HepG2 (cell line): ENCODE results near the gene DLX6. TPM values are rescaled to one million over a fixed set of nuclear protein-coding genes. Genes with fewer than 3 reads are reported as not detected.

Experiments
- ELF4 ChIP-seq: sonication (generic); formaldehyde crosslinking; IDR thresholded peaks from 2 replicates; pipeline ENCODE4 v1.5.0; 2020; ENCODE audit warnings: missing genetic modification reagents, mild to moderate bottlenecking, moderate library complexity, borderline replicate concordance
- EP300 ChIP-seq, 3 experiments: sonication (generic) in 1 of 3; formaldehyde crosslinking in 1 of 3; IDR thresholded peaks; 2 replicates each; pipeline versions ENCODE4 v1.5.1 to v1.6.1; 2011 to 2020; ENCODE audit warnings: low read depth in 2 of 3, low read length in 2 of 3, borderline replicate concordance in 1 of 3, improper control_type of control experiment in 1 of 3, mild to moderate bottlenecking in 1 of 3, missing genetic modification reagents in 1 of 3, moderate library complexity in 1 of 3
- FOXA1 ChIP-seq, 2 experiments: fragments of 450-650 bp in 1 of 2; sonication (generic) in 1 of 2; formaldehyde crosslinking in 1 of 2; IDR thresholded peaks; 2 replicates each; pipeline versions ENCODE4 v1.4.0 to v1.6.1; 2016 to 2020; ENCODE audit warnings: missing genetic modification reagents in 1 of 2
- FOXP1 ChIP-seq, 2 experiments: fragments of 450-650 bp in 1 of 2; IDR thresholded peaks; 2 replicates each; pipeline ENCODE4 v1.6.1; 2017 to 2018; ENCODE audit warnings: antibody characterized with exemption in 1 of 2
- HNF4A ChIP-seq: sonication (generic); formaldehyde crosslinking; IDR thresholded peaks from 2 replicates; pipeline ENCODE4 v1.4.0; 2020; ENCODE audit warnings: missing genetic modification reagents
- MXI1 ChIP-seq: IDR thresholded peaks from 3 replicates; pipeline ENCODE4 v1.6.1; 2012; ENCODE audit warnings: low read depth, low read length, inconsistent platforms, borderline replicate concordance
- NCOR1 ChIP-seq: fragments of 200-600 bp; sonication (generic); IDR thresholded peaks from 2 replicates; pipeline ENCODE4 v1.7.0; 2017; ENCODE audit warnings: antibody characterized with exemption, low read length, borderline replicate concordance
- NFE2L1 ChIP-seq: sonication (generic); formaldehyde crosslinking; IDR thresholded peaks from 2 replicates; pipeline ENCODE4 v1.4.0; 2020; ENCODE audit warnings: missing genetic modification reagents, mild to moderate bottlenecking, borderline replicate concordance
- SIX4 ChIP-seq: sonication (generic); formaldehyde crosslinking; IDR thresholded peaks from 2 replicates; pipeline ENCODE4 v1.4.0; 2020; ENCODE audit warnings: missing genetic modification reagents
- SP2 ChIP-seq: sonication (generic); formaldehyde crosslinking; IDR thresholded peaks from 2 replicates; pipeline ENCODE4 v1.5.1; 2020; ENCODE audit warnings: mild to moderate bottlenecking, missing genetic modification reagents
- SRY ChIP-seq: sonication (generic); formaldehyde crosslinking; IDR thresholded peaks from 2 replicates; pipeline ENCODE4 v1.8.0; 2022; ENCODE audit warnings: mild to moderate bottlenecking, missing genetic modification reagents
- STAT5B ChIP-seq: sonication (generic); formaldehyde crosslinking; IDR thresholded peaks from 2 replicates; pipeline ENCODE4 v1.4.0; 2020; ENCODE audit warnings: missing genetic modification reagents
- TSC22D2 ChIP-seq: sonication (generic); formaldehyde crosslinking; IDR thresholded peaks from 2 replicates; pipeline ENCODE4 v1.5.1; 2020; ENCODE audit warnings: missing genetic modification reagents, mild to moderate bottlenecking, borderline replicate concordance
- ZC3H4 ChIP-seq: sonication (generic); formaldehyde crosslinking; IDR thresholded peaks from 2 replicates; pipeline ENCODE4 v1.4.0; 2020; ENCODE audit warnings: missing genetic modification reagents, borderline replicate concordance
- ZFP37 ChIP-seq: sonication (generic); formaldehyde crosslinking; IDR thresholded peaks from 2 replicates; pipeline ENCODE4 v1.4.0; 2020; ENCODE audit warnings: missing genetic modification reagents, borderline replicate concordance
- ZFYVE20 ChIP-seq: sonication (generic); formaldehyde crosslinking; IDR thresholded peaks from 2 replicates; pipeline ENCODE4 v1.8.0; 2023; ENCODE audit warnings: low read depth, mild to moderate bottlenecking, moderate library complexity, missing genetic modification reagents, borderline replicate concordance
- ZNF143 ChIP-seq: sonication (generic); formaldehyde crosslinking; IDR thresholded peaks from 2 replicates; pipeline ENCODE4 v1.4.0; 2020; ENCODE audit warnings: missing genetic modification reagents
- ZNF768 ChIP-seq: sonication (generic); formaldehyde crosslinking; IDR thresholded peaks from 2 replicates; pipeline ENCODE4 v1.4.0; 2020; ENCODE audit warnings: missing genetic modification reagents
- polyA plus RNA-seq, 8 experiments: library from polyadenylated mRNA; depleted of rRNA in 3 of 8; stranded (reverse) in 7 of 8; unstranded in 1 of 8; fragments of >200 nt; fragmentation: Illumina TruSeq in 4 of 8; extraction: Trizol in 4 of 8; gene quantifications; 2 replicates each; pipeline versions ENCODE4 v1.2.1 to v1.2.3, GENCODE V29; 2011 to 2016; ENCODE audit warnings: low read depth in 4 of 8, missing spikeins in 1 of 8, mixed read lengths in 1 of 8; ENCODE audit not compliant: insufficient read depth in 1 of 8
- total RNA-seq, 5 experiments: library from RNA; depleted of rRNA; stranded (reverse); fragments of >200 nt; fragmentation: Illumina TruSeq; extraction: Trizol; gene quantifications; 2 replicates each; pipeline ENCODE4 v1.2.3, GENCODE V29; 2016; ENCODE audit warnings: low read depth in 1 of 5
- TF ChIP-seq, protein P1 (sequence below): sonication (generic); formaldehyde crosslinking; IDR thresholded peaks from 2 replicates; pipeline ENCODE4 v1.4.0; 2020; ENCODE audit warnings: mild to moderate bottlenecking, low read depth, missing genetic modification reagents
- TF ChIP-seq, protein P2 (sequence below): sonication (generic); formaldehyde crosslinking; IDR thresholded peaks from 2 replicates; pipeline ENCODE4 v1.4.0; 2020; ENCODE audit warnings: missing genetic modification reagents
- TF ChIP-seq, protein P3 (sequence below): sonication (generic); formaldehyde crosslinking; IDR thresholded peaks from 2 replicates; pipeline ENCODE4 v1.5.1; 2020; ENCODE audit warnings: missing genetic modification reagents, mild to moderate bottlenecking, borderline replicate concordance
- TF ChIP-seq, protein P4 (sequence below): IDR thresholded peaks from 2 replicates; pipeline ENCODE4 v1.4.0; 2020; ENCODE audit warnings: mild to moderate bottlenecking, missing genetic modification reagents

Gene DLX6
- total and polyA plus RNA-seq, 2 of the 13 experiments (the other 11 are each of a cell fraction or from before 2014, with no cell fraction given) = 3.5 to 5.5 TPM

DNA sequence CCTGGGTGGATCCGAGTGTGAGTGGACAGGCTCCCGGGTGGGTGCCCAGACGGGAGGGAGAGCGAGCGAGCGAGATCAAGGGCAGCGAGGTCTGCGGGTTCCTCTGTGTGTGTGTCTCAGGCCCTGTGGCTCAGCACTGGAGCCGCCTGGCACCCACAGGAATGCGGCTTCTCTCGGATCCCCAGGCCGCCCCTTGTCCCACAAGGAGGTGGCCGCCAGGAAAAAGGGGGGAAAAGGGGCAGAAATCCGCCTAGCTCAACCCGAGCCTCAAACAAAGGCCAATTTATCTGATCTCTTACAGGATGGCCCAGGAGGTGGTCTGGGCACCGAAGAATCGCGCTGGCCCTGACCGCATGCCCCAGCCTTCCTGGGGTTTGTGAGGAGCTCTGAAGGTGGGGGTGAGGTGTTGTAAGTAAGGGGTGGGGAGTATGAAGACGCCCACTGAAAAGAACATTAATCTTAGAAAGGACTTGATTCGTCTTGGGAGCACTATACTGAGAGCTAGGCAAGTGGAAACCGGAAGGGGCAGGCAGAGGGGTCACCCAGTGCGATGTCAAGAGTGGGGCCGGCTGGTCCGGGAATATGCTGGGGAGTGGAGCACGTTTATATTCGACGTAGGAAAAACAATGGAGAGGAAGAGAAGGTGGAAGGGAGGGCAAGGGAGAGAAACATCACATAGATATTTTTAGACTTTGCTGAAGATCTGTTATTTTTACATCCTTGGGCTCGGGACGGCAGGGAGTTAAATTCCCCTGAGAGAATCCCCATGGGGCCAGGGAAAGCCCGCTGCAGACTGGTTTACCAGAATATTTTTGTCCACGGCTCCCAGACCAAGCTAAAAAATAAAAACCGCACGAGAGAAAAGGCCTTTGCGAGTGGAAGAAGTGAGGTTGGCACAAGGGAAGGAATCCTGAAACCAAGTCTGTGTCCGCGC, 12.1 kb downstream of the DLX6 start (continued):
- TF ChIP-seq, protein P1, sequence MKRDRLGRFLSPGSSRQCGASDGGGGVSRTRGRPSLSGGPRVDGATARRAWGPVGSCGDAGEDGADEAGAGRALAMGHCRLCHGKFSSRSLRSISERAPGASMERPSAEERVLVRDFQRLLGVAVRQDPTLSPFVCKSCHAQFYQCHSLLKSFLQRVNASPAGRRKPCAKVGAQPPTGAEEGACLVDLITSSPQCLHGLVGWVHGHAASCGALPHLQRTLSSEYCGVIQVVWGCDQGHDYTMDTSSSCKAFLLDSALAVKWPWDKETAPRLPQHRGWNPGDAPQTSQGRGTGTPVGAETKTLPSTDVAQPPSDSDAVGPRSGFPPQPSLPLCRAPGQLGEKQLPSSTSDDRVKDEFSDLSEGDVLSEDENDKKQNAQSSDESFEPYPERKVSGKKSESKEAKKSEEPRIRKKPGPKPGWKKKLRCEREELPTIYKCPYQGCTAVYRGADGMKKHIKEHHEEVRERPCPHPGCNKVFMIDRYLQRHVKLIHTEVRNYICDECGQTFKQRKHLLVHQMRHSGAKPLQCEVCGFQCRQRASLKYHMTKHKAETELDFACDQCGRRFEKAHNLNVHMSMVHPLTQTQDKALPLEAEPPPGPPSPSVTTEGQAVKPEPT (CRISPR knock-in tag) = no peak
- TF ChIP-seq SRY (CRISPR knock-in tag) = no peak
- no peak for TF ChIP-seq HNF4A (CRISPR knock-in tag)
- no peak for TF ChIP-seq NCOR1
- TF ChIP-seq ZNF143 = no peak
- TF ChIP-seq ZNF768 (CRISPR knock-in tag) = 0 out of 2 replicates have a peak, but pooled peaks have one; percentile 16
- TF ChIP-seq EP300 (IDR thresholded peaks at IDR 0.05; ENCODE audit: low read depth in 2 of 2, low read length in 2 of 2) = no peak
- TF ChIP-seq EP300 (CRISPR knock-in tag; IDR thresholded peaks at IDR 0.05; ENCODE audit: borderline replicate concordance) = no peak
- TF ChIP-seq MXI1 = no peak
- TF ChIP-seq ZC3H4 (CRISPR knock-in tag) = peak; percentile 40; the same call in 1 of the 2 replicates
- TF ChIP-seq ZFP37 (CRISPR knock-in tag) = no peak
- TF ChIP-seq, protein P2, sequence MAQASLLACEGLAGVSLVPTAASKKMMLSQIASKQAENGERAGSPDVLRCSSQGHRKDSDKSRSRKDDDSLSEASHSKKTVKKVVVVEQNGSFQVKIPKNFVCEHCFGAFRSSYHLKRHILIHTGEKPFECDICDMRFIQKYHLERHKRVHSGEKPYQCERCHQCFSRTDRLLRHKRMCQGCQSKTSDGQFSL (CRISPR knock-in tag) = no peak
- TF ChIP-seq ELF4 (CRISPR knock-in tag) = 0 out of 2 replicates have a peak, but pooled peaks have one; percentile 43
- no peak for TF ChIP-seq SP2 (CRISPR knock-in tag)
- TF ChIP-seq FOXA1 (IDR thresholded peaks at IDR 0.05) = no peak
- no peak for TF ChIP-seq FOXA1 (CRISPR knock-in tag; IDR thresholded peaks at IDR 0.05)
- no peak for TF ChIP-seq SIX4 (CRISPR knock-in tag)
- TF ChIP-seq, protein P3, sequence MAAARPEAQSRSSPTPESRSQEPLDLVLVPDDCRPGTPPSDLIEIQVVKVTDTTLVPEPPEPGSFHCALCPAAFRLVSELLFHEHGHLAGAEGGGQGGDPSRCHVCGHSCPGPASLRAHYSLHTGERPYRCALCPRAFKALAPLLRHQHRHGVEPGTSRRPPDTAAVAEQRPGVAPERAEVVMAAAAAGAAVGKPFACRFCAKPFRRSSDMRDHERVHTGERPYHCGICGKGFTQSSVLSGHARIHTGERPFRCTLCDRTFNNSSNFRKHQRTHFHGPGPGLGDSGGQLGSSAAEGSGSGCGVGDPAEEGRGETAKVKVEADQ (CRISPR knock-in tag) = no peak
- no peak for TF ChIP-seq NFE2L1 (CRISPR knock-in tag)
- TF ChIP-seq, protein P4, sequence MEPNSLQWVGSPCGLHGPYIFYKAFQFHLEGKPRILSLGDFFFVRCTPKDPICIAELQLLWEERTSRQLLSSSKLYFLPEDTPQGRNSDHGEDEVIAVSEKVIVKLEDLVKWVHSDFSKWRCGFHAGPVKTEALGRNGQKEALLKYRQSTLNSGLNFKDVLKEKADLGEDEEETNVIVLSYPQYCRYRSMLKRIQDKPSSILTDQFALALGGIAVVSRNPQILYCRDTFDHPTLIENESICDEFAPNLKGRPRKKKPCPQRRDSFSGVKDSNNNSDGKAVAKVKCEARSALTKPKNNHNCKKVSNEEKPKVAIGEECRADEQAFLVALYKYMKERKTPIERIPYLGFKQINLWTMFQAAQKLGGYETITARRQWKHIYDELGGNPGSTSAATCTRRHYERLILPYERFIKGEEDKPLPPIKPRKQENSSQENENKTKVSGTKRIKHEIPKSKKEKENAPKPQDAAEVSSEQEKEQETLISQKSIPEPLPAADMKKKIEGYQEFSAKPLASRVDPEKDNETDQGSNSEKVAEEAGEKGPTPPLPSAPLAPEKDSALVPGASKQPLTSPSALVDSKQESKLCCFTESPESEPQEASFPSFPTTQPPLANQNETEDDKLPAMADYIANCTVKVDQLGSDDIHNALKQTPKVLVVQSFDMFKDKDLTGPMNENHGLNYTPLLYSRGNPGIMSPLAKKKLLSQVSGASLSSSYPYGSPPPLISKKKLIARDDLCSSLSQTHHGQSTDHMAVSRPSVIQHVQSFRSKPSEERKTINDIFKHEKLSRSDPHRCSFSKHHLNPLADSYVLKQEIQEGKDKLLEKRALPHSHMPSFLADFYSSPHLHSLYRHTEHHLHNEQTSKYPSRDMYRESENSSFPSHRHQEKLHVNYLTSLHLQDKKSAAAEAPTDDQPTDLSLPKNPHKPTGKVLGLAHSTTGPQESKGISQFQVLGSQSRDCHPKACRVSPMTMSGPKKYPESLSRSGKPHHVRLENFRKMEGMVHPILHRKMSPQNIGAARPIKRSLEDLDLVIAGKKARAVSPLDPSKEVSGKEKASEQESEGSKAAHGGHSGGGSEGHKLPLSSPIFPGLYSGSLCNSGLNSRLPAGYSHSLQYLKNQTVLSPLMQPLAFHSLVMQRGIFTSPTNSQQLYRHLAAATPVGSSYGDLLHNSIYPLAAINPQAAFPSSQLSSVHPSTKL (CRISPR knock-in tag) = no peak
- TF ChIP-seq STAT5B (CRISPR knock-in tag) = no peak
- no peak for TF ChIP-seq TSC22D2
- TF ChIP-seq ZFYVE20 (CRISPR knock-in tag) = no peak
- TF ChIP-seq FOXP1 (IDR thresholded peaks at IDR 0.05) = no peak
- no peak for TF ChIP-seq FOXP1 (CRISPR knock-in tag; IDR thresholded peaks at IDR 0.05)
